ENCODE data around the gene SSNA1. TPM values are rescaled to one million over a fixed set of nuclear protein-coding genes. Genes with fewer than 3 reads are reported as not detected.
A peak's percentile ranks its signal among the peaks of the same experiment; 100 is the strongest.

SSNA1 gene
- total and polyA plus RNA-seq, 12 donors = 13.2 to 138 (median 70.3) TPM

DNA sequence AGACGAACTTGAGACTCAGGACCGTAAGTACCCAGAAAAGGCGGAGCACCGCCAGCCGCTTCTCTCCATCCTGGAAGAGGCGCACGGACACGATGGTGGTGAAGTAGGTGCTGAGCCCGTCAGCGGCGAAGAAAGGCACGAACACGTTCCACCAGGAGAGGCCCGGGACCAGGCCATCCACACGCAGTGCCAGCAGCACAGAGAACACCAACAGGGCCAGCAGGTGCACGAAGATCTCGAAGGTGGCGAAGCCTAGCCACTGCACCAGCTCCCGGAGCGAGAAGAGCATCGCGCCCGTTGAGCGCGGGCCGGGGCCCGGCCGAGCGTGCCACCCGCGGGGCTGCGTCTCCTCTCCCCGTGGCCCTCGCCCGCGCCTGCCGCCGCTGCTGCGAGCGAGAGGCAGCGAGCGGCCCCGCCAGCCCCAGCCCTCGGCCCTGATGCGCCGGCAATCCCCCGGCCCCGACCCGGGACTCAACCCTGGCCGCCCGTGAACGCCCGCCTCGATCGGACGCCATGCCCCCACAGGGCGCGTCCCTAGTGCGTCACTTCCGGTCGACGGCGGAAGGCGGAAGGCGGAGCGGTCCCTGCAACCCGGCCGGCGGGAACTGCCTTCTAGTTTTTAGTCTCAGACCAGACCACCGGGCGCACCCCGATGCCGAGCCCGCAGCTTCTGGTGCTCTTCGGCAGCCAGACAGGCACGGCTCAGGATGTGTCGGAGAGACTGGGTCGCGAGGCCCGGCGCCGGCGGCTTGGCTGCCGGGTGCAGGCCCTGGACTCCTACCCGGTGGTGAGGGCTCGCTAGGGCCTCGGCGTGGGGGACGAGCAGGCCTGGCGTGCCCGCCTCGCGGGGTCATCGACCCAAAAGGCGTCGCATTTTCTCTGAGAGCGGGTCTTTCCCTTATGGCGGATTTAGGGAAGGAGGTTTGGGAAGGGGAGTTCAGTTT, 16.9 kb downstream of the SSNA1 start, which contains the start of the genes NDOR1 and TMEM203:
Gene NDOR1 (plus strand): TSS at position 575 of the 944 bp plus-strand sequence. CDS start 78 bp downstream, at position 653.
Gene TMEM203 (minus strand): TSS at position 523 of the 944 bp plus-strand sequence. CDS start 234 bp downstream, at position 289.
- peak in 1 of 2 donors; percentile 61 for TF ChIP-seq POLR2A (IDR thresholded peaks at IDR 0.05)
- TF ChIP-seq, protein P1, sequence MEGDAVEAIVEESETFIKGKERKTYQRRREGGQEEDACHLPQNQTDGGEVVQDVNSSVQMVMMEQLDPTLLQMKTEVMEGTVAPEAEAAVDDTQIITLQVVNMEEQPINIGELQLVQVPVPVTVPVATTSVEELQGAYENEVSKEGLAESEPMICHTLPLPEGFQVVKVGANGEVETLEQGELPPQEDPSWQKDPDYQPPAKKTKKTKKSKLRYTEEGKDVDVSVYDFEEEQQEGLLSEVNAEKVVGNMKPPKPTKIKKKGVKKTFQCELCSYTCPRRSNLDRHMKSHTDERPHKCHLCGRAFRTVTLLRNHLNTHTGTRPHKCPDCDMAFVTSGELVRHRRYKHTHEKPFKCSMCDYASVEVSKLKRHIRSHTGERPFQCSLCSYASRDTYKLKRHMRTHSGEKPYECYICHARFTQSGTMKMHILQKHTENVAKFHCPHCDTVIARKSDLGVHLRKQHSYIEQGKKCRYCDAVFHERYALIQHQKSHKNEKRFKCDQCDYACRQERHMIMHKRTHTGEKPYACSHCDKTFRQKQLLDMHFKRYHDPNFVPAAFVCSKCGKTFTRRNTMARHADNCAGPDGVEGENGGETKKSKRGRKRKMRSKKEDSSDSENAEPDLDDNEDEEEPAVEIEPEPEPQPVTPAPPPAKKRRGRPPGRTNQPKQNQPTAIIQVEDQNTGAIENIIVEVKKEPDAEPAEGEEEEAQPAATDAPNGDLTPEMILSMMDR (IDR thresholded peaks at IDR 0.05) = no peak
- H3K27ac ChIP-seq = peak within 1 kb of the TSS in 4 of 5 donors; percentile 70 to 97 (median 78)
- H3K4me1 ChIP-seq (replicated peaks in 1 of 2) = peaks cover 15 to 47% of the 10 kb centered on the region in 2 donors
- intact Hi-C loops (cut with DNase I) = no loop called here
- H3K4me3 ChIP-seq = peak within 1 kb of the TSS; percentile 44 to 98 (median 76)
- no peaks in the 10 kb centered on the region for H3K36me3 ChIP-seq (replicated peaks in 1 of 2)
- H3K9me3 ChIP-seq (replicated peaks in 1 of 3) = no peaks in the 10 kb centered on the region
- H3K27me3 ChIP-seq = no peaks in the 10 kb centered on the region
- peak; percentile 88 to 95 (median 93) for DNase-seq
- 0 to 1% (median 0%) methylated on average over 10 to 98 of the region's 98 CpGs for WGBS, 4 donors

DNA sequence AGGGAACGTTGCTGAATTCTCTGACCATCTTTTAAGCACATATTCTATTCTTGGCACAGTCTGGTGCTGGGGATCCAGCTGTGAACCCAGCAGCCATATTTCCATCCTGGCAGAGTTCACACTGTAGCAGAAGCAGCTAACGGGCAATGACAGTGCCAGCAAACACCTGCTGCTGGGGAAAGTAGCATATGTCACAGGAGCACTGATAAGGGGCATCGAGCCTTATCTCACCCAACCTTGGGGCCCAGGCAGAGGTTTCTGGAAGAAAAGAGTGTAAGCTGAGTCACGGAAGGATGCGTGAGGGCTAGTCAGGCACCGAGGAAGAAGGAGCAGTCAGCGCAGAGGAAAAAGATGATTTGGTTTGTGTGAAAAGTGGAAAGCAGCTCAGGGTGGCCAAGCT, 18.1 kb downstream of the SSNA1 start:
- no peak overlapping the region for H3K27ac ChIP-seq

DNA sequence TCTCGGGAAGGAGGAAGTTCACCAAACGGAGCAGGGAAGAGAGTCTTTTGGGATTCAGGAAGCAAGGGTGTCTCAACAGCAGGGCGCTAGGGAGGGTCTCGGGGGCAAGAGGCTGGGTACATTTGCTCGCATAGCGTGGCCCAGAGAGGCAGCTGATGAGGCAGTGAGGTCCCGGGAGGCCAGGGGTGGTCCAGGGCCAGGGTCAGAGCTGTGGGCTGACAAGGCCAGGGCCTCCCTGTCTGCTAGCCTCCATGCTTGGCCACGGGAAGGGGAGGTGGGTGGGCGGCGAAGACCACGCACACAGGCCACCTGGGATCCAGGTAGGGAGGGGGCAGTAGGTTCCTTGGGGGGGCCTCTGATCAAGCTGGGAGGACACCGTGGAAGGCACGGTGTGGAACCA, 23.1 kb downstream of the SSNA1 start:
- 78 to 88% (median 82%) methylated on average over 7 to 13 of the region's 13 CpGs for WGBS, 4 donors
- Histone ChIP-seq H3K4me3 (no peak overlapping the region), H3K4me1 (replicated peaks in 1 of 2) (peaks cover 0 to 5% of the 10 kb centered on the region in 2 donors), H3K36me3 (replicated peaks in 1 of 2) (no peaks in the 10 kb centered on the region), H3K9me3 (replicated peaks in 1 of 3) (no peaks in the 10 kb centered on the region), H3K27ac (no peak overlapping the region), H3K27me3 (no peaks in the 10 kb centered on the region)
- no peak for DNase-seq
- TF ChIP-seq, protein P1 (IDR thresholded peaks at IDR 0.05) = no peak
- TF ChIP-seq POLR2A (IDR thresholded peaks at IDR 0.05) = no peak
- intact Hi-C loops (cut with DNase I) = no loop called here

More for the DNA sequence above, 18.1 kb downstream of the SSNA1 start:
- Histone ChIP-seq H3K27me3 (no peaks in the 10 kb centered on the region), H3K36me3 (replicated peaks in 1 of 2) (no peaks in the 10 kb centered on the region), H3K4me3 (peak overlapping the region in 1 of 4 donors; percentile 98), H3K4me1 (replicated peaks in 1 of 2) (peaks cover 9 to 41% of the 10 kb centered on the region in 2 donors), H3K9me3 (replicated peaks in 1 of 3) (no peaks in the 10 kb centered on the region)
- no peak for DNase-seq
- TF ChIP-seq POLR2A (IDR thresholded peaks at IDR 0.05) = no peak
- TF ChIP-seq, protein P1 (IDR thresholded peaks at IDR 0.05) = no peak
- intact Hi-C loops (cut with DNase I) = no loop called here
- 69 to 77% (median 74%) methylated on average over 7 of the region's 7 CpGs for WGBS, 4 donors

DNA sequence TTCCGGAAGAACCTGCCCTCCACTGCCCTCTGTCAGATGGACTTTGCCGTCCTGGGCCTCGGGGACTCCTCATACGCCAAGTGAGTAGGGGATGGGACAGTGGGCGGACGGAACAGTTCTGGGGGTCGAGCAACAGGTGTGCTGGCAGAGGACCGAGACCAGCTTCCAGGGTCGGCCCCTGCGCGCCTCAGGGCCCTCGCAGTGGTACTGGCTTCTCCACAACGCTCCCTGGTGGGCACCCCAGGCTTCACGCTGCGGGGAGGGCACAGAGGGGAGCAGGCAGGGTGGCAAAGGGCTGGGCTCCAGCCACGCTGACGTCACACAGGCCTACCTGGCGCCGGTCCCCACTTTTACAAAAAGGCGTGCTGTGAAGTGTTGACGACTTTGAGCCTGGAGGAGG, 24.0 kb downstream of the SSNA1 start:
- H3K36me3 ChIP-seq (replicated peaks in 1 of 2) = no peaks in the 10 kb centered on the region

More for the DNA sequence above, 24.0 kb downstream of the SSNA1 start:
- 84 to 85% (median 84%) methylated on average over 13 to 21 of the region's 21 CpGs for WGBS, 4 donors
- DNase-seq = no peak
- H3K4me1 ChIP-seq (replicated peaks in 1 of 2) = peaks cover 0 to under 1% of the 10 kb centered on the region in 2 donors
- H3K9me3 ChIP-seq (replicated peaks in 1 of 3) = no peaks in the 10 kb centered on the region
- no peaks in the 10 kb centered on the region for H3K27me3 ChIP-seq
- no peak overlapping the region for H3K27ac ChIP-seq
- H3K4me3 ChIP-seq = no peak overlapping the region
- TF ChIP-seq POLR2A (IDR thresholded peaks at IDR 0.05) = no peak
- TF ChIP-seq, protein P1 (IDR thresholded peaks at IDR 0.05) = no peak
- intact Hi-C loops (cut with DNase I) = no loop called here
